Measurements from ENCODE around the gene LCN10. TPM values are rescaled to one million over a fixed set of nuclear protein-coding genes. Genes with fewer than 3 reads are reported as not detected.

Gene LCN10
- total and polyA plus RNA-seq, 10 of the 15 experiments (the other 5 are each of a cell fraction or from before 2014, with no cell fraction given), result 0.06 to 1.3 (median 0.21) TPM; not detected in 1

GRCh38 chr9:136746155-136746490 lies 3.4 kb upstream of the LCN10 start (continued):
- TF ChIP-seq CEBPZ (IDR thresholded peaks at IDR 0.05; ENCODE audit: low read depth, low read length) (no peak), ZBTB4 (CRISPR knock-in tag; IDR thresholded peaks at IDR 0.05) (no peak), POU2F2 (IDR thresholded peaks at IDR 0.05; ENCODE audit: borderline replicate concordance, low read depth, low read length) (no peak), LARP7 (IDR thresholded peaks at IDR 0.05) (no peak), RELA (IDR thresholded peaks at IDR 0.05; ENCODE audit: borderline replicate concordance, partially characterized antibody) (no peak), PAX5 (IDR thresholded peaks at IDR 0.05; ENCODE audit: borderline replicate concordance, low read depth, low read length) (no peak)

All from GM12878 (cell line).